HG03139 (cell line): ENCODE data around the gene DOCK4.

Experiments
- ATAC-seq: cut with Tn5 transposase; IDR thresholded peaks from one replicate; pipeline ENCODE4 v1.9.1; 2021; ENCODE audit not compliant: unreplicated experiment

The DOCK4 gene

GRCh38 chr7:111697771-111698170 lies 508.4 kb downstream of the DOCK4 start:
- no peak for ATAC-seq

GRCh38 chr7:111694376-111694775 lies 511.8 kb downstream of the DOCK4 start:
- ATAC-seq = no peak

- ATAC-seq = no peak
These were observed 515.7 kb downstream of the DOCK4 start for GRCh38 chr7:111690364-111691111.

GRCh38 chr7:111685349-111685748 lies 520.9 kb downstream of the DOCK4 start:
- ATAC-seq = no peak

- ATAC-seq = no peak
These were observed 523.4 kb downstream of the DOCK4 start for GRCh38 chr7:111682588-111683340.

GRCh38 chr7:111681242-111681641 lies 525.0 kb downstream of the DOCK4 start:
- ATAC-seq = no peak

- no peak for ATAC-seq
These were observed 527.2 kb downstream of the DOCK4 start for GRCh38 chr7:111678986-111679385.

GRCh38 chr7:111678281-111678680 lies 527.9 kb downstream of the DOCK4 start:
- ATAC-seq = no peak

GRCh38 chr7:111677848-111678247 lies 528.4 kb downstream of the DOCK4 start:
- ATAC-seq = no peak

- ATAC-seq = no peak
These were observed 529.4 kb downstream of the DOCK4 start for GRCh38 chr7:111676811-111677210.
